K562 (cell line): Measurements from ENCODE around the gene KCND3. TPM values are rescaled to one million over a fixed set of nuclear protein-coding genes. Genes with fewer than 3 reads are reported as not detected.

ENCODE experiments used
- ARHGAP35 ChIP-seq: fragments of 450-650 bp; IDR thresholded peaks from 2 replicates; pipeline ENCODE4 v1.6.1; 2018; ENCODE audit not compliant: partially characterized antibody
- CHD4 ChIP-seq: fragments of 200-600 bp; sonication (generic); IDR thresholded peaks from 3 replicates; pipeline ENCODE4 v1.6.1; 2012; ENCODE audit warnings: low read depth, mild to moderate bottlenecking, mixed read lengths, low read length, inconsistent platforms; ENCODE audit not compliant: insufficient read depth, insufficient replicate concordance, poor library complexity, severe bottlenecking
- HDAC6 ChIP-seq: IDR thresholded peaks from 2 replicates; pipeline ENCODE4 v1.6.1; 2012; ENCODE audit warnings: low read depth, mild to moderate bottlenecking, control low read depth, inconsistent platforms, low read length, moderate library complexity
- HDAC8 ChIP-seq: fragments of 450-650 bp; IDR thresholded peaks from 2 replicates; pipeline ENCODE4 v1.6.1; 2016; ENCODE audit warnings: mild to moderate bottlenecking, missing genetic modification characterization, moderate library complexity, missing compliant biosample characterization
- MAFG ChIP-seq: fragments of 450-650 bp; conservative IDR thresholded peaks from 2 replicates; pipeline ENCODE4 v1.6.1; 2016; ENCODE audit warnings: missing genetic modification characterization, missing compliant biosample characterization
- POLR2B ChIP-seq: fragments of 450-650 bp; IDR thresholded peaks from 2 replicates; pipeline ENCODE4 v1.6.1; 2018; ENCODE audit warnings: low read depth; ENCODE audit not compliant: partially characterized antibody
- STAG1 ChIP-seq: sonication (generic); formaldehyde crosslinking; IDR thresholded peaks from 2 replicates; pipeline ENCODE4 v1.5.0; 2020; ENCODE audit warnings: missing genetic modification reagents, borderline replicate concordance
- ZKSCAN8 ChIP-seq: fragments of 200-800 bp; sonication (Bioruptor generic); IDR thresholded peaks from 2 replicates; pipeline ENCODE4 v1.6.1; 2016; ENCODE audit warnings: missing genetic modification characterization, missing compliant biosample characterization
- ZNF174 ChIP-seq: fragments of 250-450 bp; sonication (Bioruptor Pico); IDR thresholded peaks from 2 replicates; pipeline ENCODE4 v1.4.0; 2020; ENCODE audit warnings: mild to moderate bottlenecking
- ZNF274 ChIP-seq: IDR thresholded peaks from 2 replicates; pipeline ENCODE4 v1.6.1; 2011; ENCODE audit warnings: low read depth, mild to moderate bottlenecking, low read length, moderate library complexity, borderline replicate concordance
- polyA plus RNA-seq, 8 experiments: library from polyadenylated mRNA; depleted of rRNA in 4 of 8; stranded (reverse) in 5 of 8; unstranded in 3 of 8; fragments of >200 nt; fragmentation: Nextera tagmentation in 2 of 8; fragmentation: Illumina TruSeq in 1 of 8; extraction: Ambion mirVana in 2 of 8; extraction: Trizol in 1 of 8; gene quantifications; 2 replicates each; pipeline versions ENCODE4 v1.2.1 to v1.2.3, GENCODE V29; 2011 to 2014; ENCODE audit warnings: inconsistent platforms in 1 of 8, missing spikeins in 1 of 8
- total RNA-seq, 7 experiments: library from RNA; depleted of rRNA in 6 of 7; stranded (reverse); fragments of >200 nt in 6 of 7; fragmentation: Illumina TruSeq in 2 of 7; extraction: Trizol in 2 of 7; gene quantifications; 2 replicates each; pipeline versions ENCODE4 v1.2.1 to v1.2.3, GENCODE V29; 2011 to 2021; ENCODE audit warnings: low replicate concordance in 1 of 7
- TF ChIP-seq, protein P1 (sequence below): fragments of 250-450 bp; sonication (Bioruptor Pico); IDR thresholded peaks from 2 replicates; pipeline ENCODE4 v1.4.0; 2020; ENCODE audit warnings: mild to moderate bottlenecking, moderate library complexity
- TF ChIP-seq, protein P2 (sequence below), 2 experiments: fragments of 450-650 bp in 1 of 2; IDR thresholded peaks; 2 replicates each; pipeline ENCODE4 v1.6.1; 2011 to 2017; ENCODE audit warnings: low read depth in 2 of 2, antibody characterized with exemption in 1 of 2, borderline replicate concordance in 1 of 2, low read length in 1 of 2, mild to moderate bottlenecking in 1 of 2, mixed read lengths in 1 of 2; ENCODE audit not compliant: control insufficient read depth in 1 of 2
- TF ChIP-seq, protein P3 (sequence below): fragments of 250-450 bp; sonication (Bioruptor Pico); IDR thresholded peaks from 2 replicates; pipeline ENCODE4 v1.5.0; 2021
- TF ChIP-seq, protein P4 (sequence below): fragments of 450-650 bp; formaldehyde crosslinking; IDR thresholded peaks from 2 replicates; pipeline ENCODE4 v1.4.0; 2020; ENCODE audit warnings: mild to moderate bottlenecking, moderate library complexity
- TF ChIP-seq, protein P5 (sequence below): fragments of 450-650 bp; IDR thresholded peaks from 2 replicates; pipeline ENCODE4 v1.6.1; 2017; ENCODE audit warnings: antibody characterized with exemption

KCND3 gene
- total and polyA plus RNA-seq, 9 of the 15 experiments (the other 6 are each of a cell fraction or from before 2014, with no cell fraction given): not detected

DNA sequence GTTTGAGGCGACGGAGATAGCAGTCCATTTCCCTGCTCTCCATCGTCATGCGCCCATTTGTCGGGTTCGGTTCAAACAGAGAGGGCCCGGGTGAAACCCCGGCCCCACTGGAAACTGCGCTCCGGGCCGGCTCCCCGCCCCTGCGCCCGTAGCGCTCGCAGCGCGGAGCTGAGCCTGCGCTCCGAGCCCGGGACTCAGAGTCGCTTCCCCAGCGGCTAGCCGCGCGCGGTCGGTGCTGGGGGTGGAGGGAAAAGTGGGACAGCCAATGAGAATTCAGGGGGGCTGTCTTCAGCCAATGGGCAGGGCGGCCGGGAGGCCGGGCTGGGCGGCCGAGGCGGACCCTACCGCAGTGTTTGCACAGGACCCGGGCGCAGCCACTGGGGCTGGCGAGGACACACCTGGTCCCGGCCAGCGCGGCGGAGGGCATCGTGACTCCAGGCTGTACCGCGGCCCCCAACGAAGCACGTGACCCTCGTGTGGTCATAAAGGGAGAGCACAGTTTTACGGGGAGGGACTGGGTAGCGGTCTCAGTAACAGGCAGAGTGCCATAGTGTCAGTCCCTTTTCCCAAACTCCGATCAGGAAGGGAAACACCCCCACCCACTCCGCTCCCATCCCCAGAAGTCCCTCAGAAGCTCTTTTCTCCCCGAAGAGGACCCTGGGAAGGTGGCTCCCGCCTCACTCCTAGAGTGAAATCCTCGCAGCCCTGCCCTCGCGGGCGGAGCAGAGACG, 250.1 kb downstream of the KCND3 start, which contains the start of gene INKA2 (continued):
- no peak for TF ChIP-seq POLR2B
- TF ChIP-seq, protein P1, sequence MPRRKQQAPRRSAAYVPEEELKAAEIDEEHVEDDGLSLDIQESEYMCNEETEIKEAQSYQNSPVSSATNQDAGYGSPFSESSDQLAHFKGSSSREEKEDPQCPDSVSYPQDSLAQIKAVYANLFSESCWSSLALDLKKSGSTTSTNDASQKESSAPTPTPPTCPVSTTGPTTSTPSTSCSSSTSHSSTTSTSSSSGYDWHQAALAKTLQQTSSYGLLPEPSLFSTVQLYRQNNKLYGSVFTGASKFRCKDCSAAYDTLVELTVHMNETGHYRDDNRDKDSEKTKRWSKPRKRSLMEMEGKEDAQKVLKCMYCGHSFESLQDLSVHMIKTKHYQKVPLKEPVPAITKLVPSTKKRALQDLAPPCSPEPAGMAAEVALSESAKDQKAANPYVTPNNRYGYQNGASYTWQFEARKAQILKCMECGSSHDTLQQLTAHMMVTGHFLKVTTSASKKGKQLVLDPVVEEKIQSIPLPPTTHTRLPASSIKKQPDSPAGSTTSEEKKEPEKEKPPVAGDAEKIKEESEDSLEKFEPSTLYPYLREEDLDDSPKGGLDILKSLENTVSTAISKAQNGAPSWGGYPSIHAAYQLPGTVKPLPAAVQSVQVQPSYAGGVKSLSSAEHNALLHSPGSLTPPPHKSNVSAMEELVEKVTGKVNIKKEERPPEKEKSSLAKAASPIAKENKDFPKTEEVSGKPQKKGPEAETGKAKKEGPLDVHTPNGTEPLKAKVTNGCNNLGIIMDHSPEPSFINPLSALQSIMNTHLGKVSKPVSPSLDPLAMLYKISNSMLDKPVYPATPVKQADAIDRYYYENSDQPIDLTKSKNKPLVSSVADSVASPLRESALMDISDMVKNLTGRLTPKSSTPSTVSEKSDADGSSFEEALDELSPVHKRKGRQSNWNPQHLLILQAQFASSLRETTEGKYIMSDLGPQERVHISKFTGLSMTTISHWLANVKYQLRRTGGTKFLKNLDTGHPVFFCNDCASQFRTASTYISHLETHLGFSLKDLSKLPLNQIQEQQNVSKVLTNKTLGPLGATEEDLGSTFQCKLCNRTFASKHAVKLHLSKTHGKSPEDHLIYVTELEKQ (CRISPR knock-in tag): no peak
- TF ChIP-seq, protein P2, sequence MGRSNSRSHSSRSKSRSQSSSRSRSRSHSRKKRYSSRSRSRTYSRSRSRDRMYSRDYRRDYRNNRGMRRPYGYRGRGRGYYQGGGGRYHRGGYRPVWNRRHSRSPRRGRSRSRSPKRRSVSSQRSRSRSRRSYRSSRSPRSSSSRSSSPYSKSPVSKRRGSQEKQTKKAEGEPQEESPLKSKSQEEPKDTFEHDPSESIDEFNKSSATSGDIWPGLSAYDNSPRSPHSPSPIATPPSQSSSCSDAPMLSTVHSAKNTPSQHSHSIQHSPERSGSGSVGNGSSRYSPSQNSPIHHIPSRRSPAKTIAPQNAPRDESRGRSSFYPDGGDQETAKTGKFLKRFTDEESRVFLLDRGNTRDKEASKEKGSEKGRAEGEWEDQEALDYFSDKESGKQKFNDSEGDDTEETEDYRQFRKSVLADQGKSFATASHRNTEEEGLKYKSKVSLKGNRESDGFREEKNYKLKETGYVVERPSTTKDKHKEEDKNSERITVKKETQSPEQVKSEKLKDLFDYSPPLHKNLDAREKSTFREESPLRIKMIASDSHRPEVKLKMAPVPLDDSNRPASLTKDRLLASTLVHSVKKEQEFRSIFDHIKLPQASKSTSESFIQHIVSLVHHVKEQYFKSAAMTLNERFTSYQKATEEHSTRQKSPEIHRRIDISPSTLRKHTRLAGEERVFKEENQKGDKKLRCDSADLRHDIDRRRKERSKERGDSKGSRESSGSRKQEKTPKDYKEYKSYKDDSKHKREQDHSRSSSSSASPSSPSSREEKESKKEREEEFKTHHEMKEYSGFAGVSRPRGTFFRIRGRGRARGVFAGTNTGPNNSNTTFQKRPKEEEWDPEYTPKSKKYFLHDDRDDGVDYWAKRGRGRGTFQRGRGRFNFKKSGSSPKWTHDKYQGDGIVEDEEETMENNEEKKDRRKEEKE (IDR thresholded peaks at IDR 0.05; ENCODE audit: borderline replicate concordance in 1 of 2, control insufficient read depth in 1 of 2, low read depth in 2 of 2, low read length in 1 of 2): no peak
- TF ChIP-seq, protein P3, sequence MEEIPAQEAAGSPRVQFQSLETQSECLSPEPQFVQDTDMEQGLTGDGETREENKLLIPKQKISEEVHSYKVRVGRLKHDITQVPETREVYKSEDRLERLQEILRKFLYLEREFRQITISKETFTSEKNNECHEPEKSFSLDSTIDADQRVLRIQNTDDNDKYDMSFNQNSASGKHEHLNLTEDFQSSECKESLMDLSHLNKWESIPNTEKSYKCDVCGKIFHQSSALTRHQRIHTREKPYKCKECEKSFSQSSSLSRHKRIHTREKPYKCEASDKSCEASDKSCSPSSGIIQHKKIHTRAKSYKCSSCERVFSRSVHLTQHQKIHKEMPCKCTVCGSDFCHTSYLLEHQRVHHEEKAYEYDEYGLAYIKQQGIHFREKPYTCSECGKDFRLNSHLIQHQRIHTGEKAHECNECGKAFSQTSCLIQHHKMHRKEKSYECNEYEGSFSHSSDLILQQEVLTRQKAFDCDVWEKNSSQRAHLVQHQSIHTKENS (CRISPR knock-in tag): no peak
- no peak for TF ChIP-seq HDAC8 (tag)
- TF ChIP-seq, protein P4, sequence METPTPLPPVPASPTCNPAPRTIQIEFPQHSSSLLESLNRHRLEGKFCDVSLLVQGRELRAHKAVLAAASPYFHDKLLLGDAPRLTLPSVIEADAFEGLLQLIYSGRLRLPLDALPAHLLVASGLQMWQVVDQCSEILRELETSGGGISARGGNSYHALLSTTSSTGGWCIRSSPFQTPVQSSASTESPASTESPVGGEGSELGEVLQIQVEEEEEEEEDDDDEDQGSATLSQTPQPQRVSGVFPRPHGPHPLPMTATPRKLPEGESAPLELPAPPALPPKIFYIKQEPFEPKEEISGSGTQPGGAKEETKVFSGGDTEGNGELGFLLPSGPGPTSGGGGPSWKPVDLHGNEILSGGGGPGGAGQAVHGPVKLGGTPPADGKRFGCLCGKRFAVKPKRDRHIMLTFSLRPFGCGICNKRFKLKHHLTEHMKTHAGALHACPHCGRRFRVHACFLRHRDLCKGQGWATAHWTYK (CRISPR knock-in tag): 0 out of 2 replicates have a peak, but pooled peaks have one; percentile 64
- no peak for TF ChIP-seq ZNF274
- no peak for TF ChIP-seq HDAC6
- no peak for TF ChIP-seq ZKSCAN8
- TF ChIP-seq ZNF174 (CRISPR knock-in tag): no peak
- no peak for TF ChIP-seq CHD4
- TF ChIP-seq STAG1 (CRISPR knock-in tag): no peak
- no peak for TF ChIP-seq MAFG (tag)
- TF ChIP-seq, protein P5, sequence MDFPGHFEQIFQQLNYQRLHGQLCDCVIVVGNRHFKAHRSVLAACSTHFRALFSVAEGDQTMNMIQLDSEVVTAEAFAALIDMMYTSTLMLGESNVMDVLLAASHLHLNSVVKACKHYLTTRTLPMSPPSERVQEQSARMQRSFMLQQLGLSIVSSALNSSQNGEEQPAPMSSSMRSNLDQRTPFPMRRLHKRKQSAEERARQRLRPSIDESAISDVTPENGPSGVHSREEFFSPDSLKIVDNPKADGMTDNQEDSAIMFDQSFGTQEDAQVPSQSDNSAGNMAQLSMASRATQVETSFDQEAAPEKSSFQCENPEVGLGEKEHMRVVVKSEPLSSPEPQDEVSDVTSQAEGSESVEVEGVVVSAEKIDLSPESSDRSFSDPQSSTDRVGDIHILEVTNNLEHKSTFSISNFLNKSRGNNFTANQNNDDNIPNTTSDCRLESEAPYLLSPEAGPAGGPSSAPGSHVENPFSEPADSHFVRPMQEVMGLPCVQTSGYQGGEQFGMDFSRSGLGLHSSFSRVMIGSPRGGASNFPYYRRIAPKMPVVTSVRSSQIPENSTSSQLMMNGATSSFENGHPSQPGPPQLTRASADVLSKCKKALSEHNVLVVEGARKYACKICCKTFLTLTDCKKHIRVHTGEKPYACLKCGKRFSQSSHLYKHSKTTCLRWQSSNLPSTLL: no peak
- no peak for TF ChIP-seq ARHGAP35
